ENCODE results near the gene MRGPRF.

- TF ChIP-seq POLR2A (IDR thresholded peaks at IDR 0.05; ENCODE audit: low read length) (no peak), GATA1 (IDR thresholded peaks at IDR 0.05; ENCODE audit: low read depth, low read length) (no peak)
These were observed 1.2 kb upstream of the MRGPRF start for GRCh38 chr11:69014084-69014851.
